BE2C (cell line): ENCODE data around the gene SLC27A2.
A peak's percentile ranks its signal among the peaks of the same experiment; 100 is the strongest.

Experiments used
- DNase-seq: peaks from one replicate; pipeline ENCODE4 v3.0.0-alpha.2; 2020
- H3K27me3 ChIP-seq: fragments of 250-450 bp; sonication (Bioruptor Pico); 2 replicates; pipeline ENCODE4 v1.5.1; 2020; ENCODE audit warnings: mild to moderate bottlenecking
- H3K36me3 ChIP-seq: fragments of 250-450 bp; sonication (Bioruptor Pico); 2 replicates; pipeline ENCODE4 v1.5.1; 2020; ENCODE audit warnings: mild to moderate bottlenecking
- H3K4me1 ChIP-seq: fragments of 250-450 bp; sonication (Bioruptor Pico); 2 replicates; pipeline ENCODE4 v1.5.1; 2020
- H3K4me3 ChIP-seq: 2 replicates; pipeline ENCODE4 v1.5.1; 2011; ENCODE audit warnings: low read depth, low read length
- H3K9me3 ChIP-seq: fragments of 250-450 bp; sonication (Bioruptor Pico); 2 replicates; pipeline ENCODE4 v1.5.1; 2020
- CTCF ChIP-seq: IDR thresholded peaks from 2 replicates; pipeline ENCODE4 v1.5.1; 2012; ENCODE audit warnings: mild to moderate bottlenecking, low read depth, low read length

Gene SLC27A2

GRCh38 chr15:50180582-50180981 is 1.4 kb upstream of the SLC27A2 start:
- Histone ChIP-seq H3K4me3 (no peak overlapping the region), H3K4me1 (no peaks in the 10 kb centered on the region; the same call in 1 of the 2 replicates), H3K9me3 (no peaks in the 10 kb centered on the region), H3K27me3 (peaks cover 48% of the 10 kb centered on the region), H3K36me3 (no peaks in the 10 kb centered on the region)
- TF ChIP-seq CTCF = no peak
- DNase-seq = no peak

- H3K4me3 ChIP-seq = peak overlapping the region; percentile 47
Measured at GRCh38 chr15:50181201-50181968, 611 bp upstream of the SLC27A2 start.

GRCh38 chr15:50182219-50183013 is 420 bp downstream of the SLC27A2 start:
- no peak for DNase-seq
- H3K36me3 ChIP-seq = no peaks in the 10 kb centered on the region
- H3K9me3 ChIP-seq = no peaks in the 10 kb centered on the region
- peak overlapping the region; percentile 47 for H3K4me3 ChIP-seq
- no peak for TF ChIP-seq CTCF
- no peaks in the 10 kb centered on the region; the same call in 1 of the 2 replicates for H3K4me1 ChIP-seq
- peaks cover 43% of the 10 kb centered on the region for H3K27me3 ChIP-seq

More at GRCh38 chr15:50181201-50181968, 611 bp upstream of the SLC27A2 start:
- DNase-seq = no peak
- TF ChIP-seq CTCF = no peak
- Histone ChIP-seq H3K27me3 (peaks cover 48% of the 10 kb centered on the region), H3K4me1 (no peaks in the 10 kb centered on the region; the same call in 1 of the 2 replicates), H3K9me3 (no peaks in the 10 kb centered on the region), H3K36me3 (no peaks in the 10 kb centered on the region)

GRCh38 chr15:50183112-50183794 is 1.3 kb downstream of the SLC27A2 start:
- DNase-seq = no peak
- Histone ChIP-seq H3K27me3 (peaks cover 40% of the 10 kb centered on the region), H3K4me1 (no peaks in the 10 kb centered on the region; the same call in 1 of the 2 replicates), H3K36me3 (no peaks in the 10 kb centered on the region), H3K9me3 (no peaks in the 10 kb centered on the region), H3K4me3 (no peak overlapping the region)
- no peak for TF ChIP-seq CTCF

- TF ChIP-seq CTCF = no peak
- Histone ChIP-seq H3K9me3 (no peaks in the 10 kb centered on the region), H3K4me1 (no peaks in the 10 kb centered on the region; the same call in 1 of the 2 replicates), H3K27me3 (peaks cover 40% of the 10 kb centered on the region), H3K36me3 (no peaks in the 10 kb centered on the region), H3K4me3 (no peak overlapping the region)
- no peak for DNase-seq
Measured at GRCh38 chr15:50184863-50185504, 3.0 kb downstream of the SLC27A2 start.
